ENCODE data around the gene TRIO.

Gene TRIO

GRCh38 chr5:14405267-14405666, 262.1 kb downstream of the TRIO start:
- TF ChIP-seq BACH2 (CRISPR knock-in tag; IDR thresholded peaks at IDR 0.05; ENCODE audit: borderline replicate concordance): no peak
- TF ChIP-seq ZC3H10 (CRISPR knock-in tag; IDR thresholded peaks at IDR 0.05): no peak
- TF ChIP-seq ZFP3 (CRISPR knock-in tag; IDR thresholded peaks at IDR 0.05): 0 out of 2 replicates have a peak, but pooled peaks have one; percentile 23
- ATAC-seq: no peak

- ATAC-seq: peak; percentile 2; the same call in 2 of the 3 replicates
- TF ChIP-seq POU6F1 (CRISPR knock-in tag; IDR thresholded peaks at IDR 0.05; ENCODE audit: borderline replicate concordance, low read depth): no peak
- 0 out of 2 replicates have a peak, but pooled peaks have one; percentile 21 for TF ChIP-seq TSHZ2 (CRISPR knock-in tag; IDR thresholded peaks at IDR 0.05)
- no peak for TF ChIP-seq SNAI2 (CRISPR knock-in tag; IDR thresholded peaks at IDR 0.05)
- TF ChIP-seq ZNF70 (CRISPR knock-in tag; IDR thresholded peaks at IDR 0.05): no peak
- no peak for TF ChIP-seq BACH2 (CRISPR knock-in tag; IDR thresholded peaks at IDR 0.05; ENCODE audit: borderline replicate concordance)
- TF ChIP-seq TCF4 (CRISPR knock-in tag; IDR thresholded peaks at IDR 0.05; ENCODE audit: borderline replicate concordance): no peak
- no peak for TF ChIP-seq ESRRG (CRISPR knock-in tag; IDR thresholded peaks at IDR 0.05)
- no peak for TF ChIP-seq CREB5 (CRISPR knock-in tag; IDR thresholded peaks at IDR 0.05; ENCODE audit: low read depth)
- no peak for TF ChIP-seq ZNF565 (CRISPR knock-in tag; conservative IDR thresholded peaks at IDR 0.05; ENCODE audit: low read depth)
- no peak for TF ChIP-seq ZFP30 (CRISPR knock-in tag; IDR thresholded peaks at IDR 0.05)
- no peak for TF ChIP-seq RARB (CRISPR knock-in tag; IDR thresholded peaks at IDR 0.05)
- TF ChIP-seq ISL1 (CRISPR knock-in tag; IDR thresholded peaks at IDR 0.05): peak; percentile 19; the same call in 1 of the 2 replicates
- TF ChIP-seq ZC3H10 (CRISPR knock-in tag; IDR thresholded peaks at IDR 0.05): no peak
- no peak for TF ChIP-seq TOX (CRISPR knock-in tag; IDR thresholded peaks at IDR 0.05; ENCODE audit: borderline replicate concordance)
- TF ChIP-seq PPARA (CRISPR knock-in tag; IDR thresholded peaks at IDR 0.05; ENCODE audit: borderline replicate concordance): no peak
- 0 out of 2 replicates have a peak, but pooled peaks have one; percentile 70 for TF ChIP-seq CSDC2 (CRISPR knock-in tag; IDR thresholded peaks at IDR 0.05)
- TF ChIP-seq PATZ1 (CRISPR knock-in tag; IDR thresholded peaks at IDR 0.05; ENCODE audit: borderline replicate concordance): no peak
- no peak for TF ChIP-seq ZFP3 (CRISPR knock-in tag; IDR thresholded peaks at IDR 0.05)
- TF ChIP-seq CSRNP3 (CRISPR knock-in tag; IDR thresholded peaks at IDR 0.05): no peak
Measured at GRCh38 chr5:14405706-14406553, 262.8 kb downstream of the TRIO start.

- ATAC-seq: peak; percentile 69
- no peak for TF ChIP-seq BACH2 (CRISPR knock-in tag; IDR thresholded peaks at IDR 0.05; ENCODE audit: borderline replicate concordance)
- no peak for TF ChIP-seq TCF4 (CRISPR knock-in tag; IDR thresholded peaks at IDR 0.05; ENCODE audit: borderline replicate concordance)
- TF ChIP-seq TOX (CRISPR knock-in tag; IDR thresholded peaks at IDR 0.05; ENCODE audit: borderline replicate concordance): peak; percentile 31; the same call in 1 of the 2 replicates
- 0 out of 2 replicates have a peak, but pooled peaks have one; percentile 29 for TF ChIP-seq CREB5 (CRISPR knock-in tag; IDR thresholded peaks at IDR 0.05; ENCODE audit: low read depth)
- no peak for TF ChIP-seq ZNF70 (CRISPR knock-in tag; IDR thresholded peaks at IDR 0.05)
- TF ChIP-seq ZC3H10 (CRISPR knock-in tag; IDR thresholded peaks at IDR 0.05): peak; percentile 69; the same call in 1 of the 2 replicates
- TF ChIP-seq ISL1 (CRISPR knock-in tag; IDR thresholded peaks at IDR 0.05): peak; percentile 61
- TF ChIP-seq ESRRG (CRISPR knock-in tag; IDR thresholded peaks at IDR 0.05): no peak
- peak; percentile 54; the same call in 1 of the 2 replicates for TF ChIP-seq SNAI2 (CRISPR knock-in tag; IDR thresholded peaks at IDR 0.05)
- TF ChIP-seq POU6F1 (CRISPR knock-in tag; IDR thresholded peaks at IDR 0.05; ENCODE audit: borderline replicate concordance, low read depth): peak; percentile 10; the same call in 1 of the 2 replicates
- no peak for TF ChIP-seq CSRNP3 (CRISPR knock-in tag; IDR thresholded peaks at IDR 0.05)
- TF ChIP-seq PPARA (CRISPR knock-in tag; IDR thresholded peaks at IDR 0.05; ENCODE audit: borderline replicate concordance): no peak
- TF ChIP-seq GLIS3 (CRISPR knock-in tag; IDR thresholded peaks at IDR 0.05): peak; percentile 71; the same call in 1 of the 2 replicates
- TF ChIP-seq ZFP30 (CRISPR knock-in tag; IDR thresholded peaks at IDR 0.05): no peak
- TF ChIP-seq ZFP3 (CRISPR knock-in tag; IDR thresholded peaks at IDR 0.05): peak; percentile 79
Measured at GRCh38 chr5:14406554-14406849, 263.4 kb downstream of the TRIO start.
